Measurements from ENCODE around the gene COA3.

Gene COA3

GRCh38 chr17:42750739-42751344, 47.7 kb downstream of the COA3 start:
- no peak for DNase-seq (ENCODE audit: low read depth)

GRCh38 chr17:42748908-42749798, 49.4 kb downstream of the COA3 start:
- no peak for DNase-seq (ENCODE audit: low read depth)

GRCh38 chr17:42748202-42748907, 50.1 kb downstream of the COA3 start:
- no peak for DNase-seq (ENCODE audit: low read depth)

All from activated T-cell treated with anti-CD3 and anti-CD28 coated beads for 48 hours (primary cell).